NB4 (cell line): Measurements from ENCODE around the gene CALCR.

ENCODE experiments used
- DNase-seq: peaks from one replicate; pipeline ENCODE4 v3.0.0; 2010; ENCODE audit warnings: low read depth
- H3K4me3 ChIP-seq: one replicate; pipeline ENCODE4 v1.5.1; 2011; ENCODE audit warnings: mild to moderate bottlenecking, low read depth, low read length, moderate library complexity
- MAX ChIP-seq: IDR thresholded peaks from 2 replicates; pipeline ENCODE4 v1.6.1; 2011; ENCODE audit warnings: low read depth, low read length
- MYC ChIP-seq: IDR thresholded peaks from 2 replicates; pipeline ENCODE4 v1.6.1; 2011; ENCODE audit warnings: low read depth, low read length
- POLR2A ChIP-seq: IDR thresholded peaks from 2 replicates; pipeline ENCODE4 v1.6.1; 2011; ENCODE audit warnings: mild to moderate bottlenecking; ENCODE audit not compliant: insufficient read length; ENCODE audit errors: extremely low read depth
- TF ChIP-seq, protein P1 (sequence below): IDR thresholded peaks from one replicate; pipeline ENCODE4 v1.5.1; 2012; ENCODE audit warnings: low read depth, low read length

The CALCR gene

GRCh38 chr7:93442478-93443224, 131.9 kb downstream of the CALCR start:
- no peak overlapping the region for H3K4me3 ChIP-seq
- DNase-seq: peak; percentile 59
- TF ChIP-seq, protein P1, sequence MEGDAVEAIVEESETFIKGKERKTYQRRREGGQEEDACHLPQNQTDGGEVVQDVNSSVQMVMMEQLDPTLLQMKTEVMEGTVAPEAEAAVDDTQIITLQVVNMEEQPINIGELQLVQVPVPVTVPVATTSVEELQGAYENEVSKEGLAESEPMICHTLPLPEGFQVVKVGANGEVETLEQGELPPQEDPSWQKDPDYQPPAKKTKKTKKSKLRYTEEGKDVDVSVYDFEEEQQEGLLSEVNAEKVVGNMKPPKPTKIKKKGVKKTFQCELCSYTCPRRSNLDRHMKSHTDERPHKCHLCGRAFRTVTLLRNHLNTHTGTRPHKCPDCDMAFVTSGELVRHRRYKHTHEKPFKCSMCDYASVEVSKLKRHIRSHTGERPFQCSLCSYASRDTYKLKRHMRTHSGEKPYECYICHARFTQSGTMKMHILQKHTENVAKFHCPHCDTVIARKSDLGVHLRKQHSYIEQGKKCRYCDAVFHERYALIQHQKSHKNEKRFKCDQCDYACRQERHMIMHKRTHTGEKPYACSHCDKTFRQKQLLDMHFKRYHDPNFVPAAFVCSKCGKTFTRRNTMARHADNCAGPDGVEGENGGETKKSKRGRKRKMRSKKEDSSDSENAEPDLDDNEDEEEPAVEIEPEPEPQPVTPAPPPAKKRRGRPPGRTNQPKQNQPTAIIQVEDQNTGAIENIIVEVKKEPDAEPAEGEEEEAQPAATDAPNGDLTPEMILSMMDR: peak; percentile 95
- TF ChIP-seq MAX (0 out of 2 replicates have a peak, but pooled peaks have one; percentile 9), MYC (no peak)

DNA sequence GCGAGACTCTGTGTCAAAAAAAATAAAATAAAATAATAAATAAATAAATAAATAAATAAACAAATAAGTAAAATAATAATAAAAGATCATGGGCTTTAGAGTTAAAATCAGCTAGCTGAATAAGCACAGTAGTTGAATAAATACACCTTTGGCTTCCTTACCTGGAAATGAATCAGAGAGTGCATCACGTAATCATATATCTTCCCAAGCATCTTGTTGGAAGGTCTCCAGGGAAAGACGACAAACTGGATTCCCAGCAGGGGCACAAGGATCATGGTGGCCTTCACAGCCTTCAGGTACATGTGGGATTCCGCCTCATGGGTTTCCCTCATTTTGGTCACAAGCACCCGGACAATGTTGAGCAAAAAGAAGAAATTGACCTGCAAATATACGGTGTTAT, 138.7 kb downstream of the CALCR start:
- no peak for DNase-seq
- no peak overlapping the region for H3K4me3 ChIP-seq
- TF ChIP-seq MAX: no peak
- no peak for TF ChIP-seq POLR2A
- TF ChIP-seq MYC: no peak
- TF ChIP-seq, protein P1: no peak

DNA sequence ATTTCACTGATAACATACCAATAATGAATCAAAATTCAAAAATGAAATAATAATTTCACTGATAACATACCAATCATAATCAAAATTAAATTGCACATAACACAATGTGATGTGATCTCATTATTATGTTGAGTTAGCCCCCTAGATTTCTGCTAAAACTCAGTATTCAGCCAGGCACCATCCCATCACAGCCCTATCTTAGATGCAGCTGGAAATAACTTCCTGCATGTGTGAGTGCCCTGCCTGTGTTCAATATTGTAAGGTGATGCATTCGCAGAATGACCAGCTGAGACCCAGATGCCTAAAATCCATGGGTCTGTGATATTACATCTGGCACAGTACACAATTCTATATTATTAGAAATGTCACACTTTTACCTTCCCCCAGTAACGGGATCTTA, 142.4 kb downstream of the CALCR start:
- no peak overlapping the region for H3K4me3 ChIP-seq
- no peak for TF ChIP-seq MYC
- TF ChIP-seq MAX: no peak
- TF ChIP-seq, protein P1: no peak
- no peak for TF ChIP-seq POLR2A
- DNase-seq: no peak

GRCh38 chr7:93430917-93431588, 143.5 kb downstream of the CALCR start:
- no peak overlapping the region for H3K4me3 ChIP-seq
- TF ChIP-seq MAX (no peak), MYC (no peak), POLR2A (no peak)
- TF ChIP-seq, protein P1: no peak
- DNase-seq: peak; percentile 43

GRCh38 chr7:93429563-93429962, 145.0 kb downstream of the CALCR start:
- no peak for TF ChIP-seq MYC
- H3K4me3 ChIP-seq: no peak overlapping the region
- DNase-seq: no peak

DNA sequence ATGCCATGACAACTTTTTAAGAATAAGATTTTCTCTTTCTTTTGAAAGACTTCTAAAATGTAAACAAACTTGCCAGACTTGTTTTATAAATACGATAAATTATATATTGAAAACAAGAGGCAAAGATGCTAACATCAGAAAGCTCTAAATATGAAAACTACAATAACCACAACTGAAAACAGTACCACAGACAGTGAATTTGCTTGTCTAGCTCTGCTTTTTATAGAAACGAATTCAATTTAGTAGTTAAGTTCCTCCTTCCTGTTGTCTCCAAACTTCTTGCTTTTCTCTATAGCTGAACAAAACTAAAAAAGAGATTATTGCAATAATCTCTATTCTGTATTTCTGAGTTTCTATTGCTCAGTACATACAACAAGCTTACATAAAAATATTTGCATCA, 147.4 kb downstream of the CALCR start:
- TF ChIP-seq POLR2A (no peak), MAX (no peak), MYC (no peak)
- TF ChIP-seq, protein P1: no peak
- DNase-seq: no peak
- H3K4me3 ChIP-seq: no peak overlapping the region
